GM21723 (cell line): ENCODE measurements around the gene COL25A1.

Experiments used
- ATAC-seq: cut with Tn5 transposase; IDR thresholded peaks from one replicate; pipeline ENCODE4 v1.9.1; 2021; ENCODE audit warnings: mild to moderate bottlenecking, moderate library complexity; ENCODE audit not compliant: unreplicated experiment

The COL25A1 gene

GRCh38 chr4:109294006-109294405, 8.5 kb downstream of the COL25A1 start:
- ATAC-seq, result peak; percentile 97

- no peak for ATAC-seq
Observed at GRCh38 chr4:109291707-109292238, 10.7 kb downstream of the COL25A1 start.

GRCh38 chr4:109290918-109291317, 11.5 kb downstream of the COL25A1 start:
- no peak for ATAC-seq

- peak; percentile 94 for ATAC-seq
Observed at GRCh38 chr4:109278594-109279031, 23.8 kb downstream of the COL25A1 start.

- peak; percentile 78 for ATAC-seq
Observed at GRCh38 chr4:109276482-109277095, 25.9 kb downstream of the COL25A1 start.

- no peak for ATAC-seq
Observed at GRCh38 chr4:109275066-109275745, 27.3 kb downstream of the COL25A1 start.

GRCh38 chr4:109266891-109267290, 35.6 kb downstream of the COL25A1 start:
- ATAC-seq, result no peak

GRCh38 chr4:109266236-109266635, 36.2 kb downstream of the COL25A1 start:
- no peak for ATAC-seq

- ATAC-seq, result no peak
Observed at GRCh38 chr4:109263721-109264120, 38.7 kb downstream of the COL25A1 start.

- ATAC-seq, result no peak
Observed at GRCh38 chr4:109256818-109257217, 45.6 kb downstream of the COL25A1 start.

GRCh38 chr4:109254845-109255244, 47.6 kb downstream of the COL25A1 start:
- ATAC-seq, result no peak

- ATAC-seq, result no peak
Observed at GRCh38 chr4:109251396-109251795, 51.1 kb downstream of the COL25A1 start.

- no peak for ATAC-seq
Observed at GRCh38 chr4:109248322-109248900, 54.0 kb downstream of the COL25A1 start.

GRCh38 chr4:109243871-109244270, 58.6 kb downstream of the COL25A1 start:
- no peak for ATAC-seq

- no peak for ATAC-seq
Observed at GRCh38 chr4:109238746-109239145, 63.7 kb downstream of the COL25A1 start.

- no peak for ATAC-seq
Observed at GRCh38 chr4:109235683-109236082, 66.8 kb downstream of the COL25A1 start.

GRCh38 chr4:109234596-109234995, 67.9 kb downstream of the COL25A1 start:
- ATAC-seq, result no peak

GRCh38 chr4:109233570-109233969, 68.9 kb downstream of the COL25A1 start:
- ATAC-seq, result no peak

- no peak for ATAC-seq
Observed at GRCh38 chr4:109232681-109233080, 69.8 kb downstream of the COL25A1 start.

- no peak for ATAC-seq
Observed at GRCh38 chr4:109231331-109231730, 71.1 kb downstream of the COL25A1 start.

GRCh38 chr4:109229028-109229427, 73.4 kb downstream of the COL25A1 start:
- ATAC-seq, result no peak

GRCh38 chr4:109218288-109218687, 84.2 kb downstream of the COL25A1 start:
- no peak for ATAC-seq
